ENCODE measurements around the gene PIEZO1. TPM values are rescaled to one million over a fixed set of nuclear protein-coding genes. Genes with fewer than 3 reads are reported as not detected.

PIEZO1 gene
- total and polyA plus RNA-seq, 4 donors: 27.7 to 54.8 (median 39.9) TPM

DNA sequence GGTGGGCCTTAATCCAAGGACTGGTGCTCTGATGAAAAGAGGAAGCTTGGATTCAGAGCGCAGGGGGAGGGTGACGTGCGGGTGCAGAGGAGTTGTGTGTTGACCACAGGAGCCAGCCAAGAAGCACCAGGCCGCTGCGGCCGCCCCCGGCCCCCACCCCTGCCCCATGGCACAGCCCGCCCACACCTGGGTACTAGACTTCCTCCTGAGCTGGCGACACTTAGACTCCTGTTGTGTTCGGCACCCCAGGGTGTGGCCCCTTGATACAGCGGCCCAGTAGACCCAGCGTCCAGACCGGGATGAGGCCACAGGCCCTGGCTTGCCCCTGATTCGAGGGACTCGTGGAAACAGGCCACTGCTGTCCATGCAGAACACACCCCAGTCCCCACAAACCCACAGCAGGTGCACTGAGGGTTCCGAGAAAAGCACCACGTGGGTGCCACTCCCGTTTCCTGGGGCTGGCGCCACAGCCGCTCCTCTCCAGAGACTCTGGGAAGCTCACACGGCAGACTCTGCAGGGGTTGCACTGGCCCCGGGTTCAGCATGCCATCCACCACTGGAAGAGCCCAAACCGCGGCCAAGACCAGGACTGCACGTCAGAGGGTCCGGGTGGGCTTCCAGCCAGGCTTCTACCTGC lies 93.0 kb downstream of the PIEZO1 start:
- Histone ChIP-seq H3K9me3 (ENCODE audit: control insufficient read depth, insufficient read depth, low read length) (no peaks in the 10 kb centered on the region), H3K36me3 (ENCODE audit: control insufficient read depth, insufficient read depth, low read length) (peaks cover 29% of the 10 kb centered on the region), H3K4me1 (ENCODE audit: control insufficient read depth, insufficient read depth, low read length) (no peaks in the 10 kb centered on the region), H3K27me3 (ENCODE audit: control insufficient read depth, insufficient read depth, low read length) (peaks cover 19% of the 10 kb centered on the region), H3K27ac (ENCODE audit: low read depth, low read length) (no peak overlapping the region), H3K4me3 (ENCODE audit: low read depth, low read length) (no peak overlapping the region)
- 86% methylated on average over 25 of the region's 26 CpGs for WGBS (ENCODE audit: insufficient coverage)
- no peak for DNase-seq (ENCODE audit: low read depth in 4 of 6, low spot score in 6 of 6)

GRCh38 chr16:88691129-88691813 lies 93.7 kb downstream of the PIEZO1 start:
- no peak for DNase-seq (ENCODE audit: low read depth in 4 of 6, low spot score in 6 of 6)
- Histone ChIP-seq H3K4me1 (ENCODE audit: control insufficient read depth, insufficient read depth, low read length) (peaks cover 6% of the 10 kb centered on the region), H3K27me3 (ENCODE audit: control insufficient read depth, insufficient read depth, low read length) (peaks cover 26% of the 10 kb centered on the region), H3K27ac (ENCODE audit: low read depth, low read length) (no peak overlapping the region), H3K4me3 (ENCODE audit: low read depth, low read length) (no peak overlapping the region), H3K9me3 (ENCODE audit: control insufficient read depth, insufficient read depth, low read length) (no peaks in the 10 kb centered on the region), H3K36me3 (ENCODE audit: control insufficient read depth, insufficient read depth, low read length) (peaks cover 22% of the 10 kb centered on the region)
- 85% methylated on average over 33 of the region's 33 CpGs for WGBS (ENCODE audit: insufficient coverage)

GRCh38 chr16:88690341-88691128 lies 94.5 kb downstream of the PIEZO1 start:
- H3K27ac ChIP-seq (ENCODE audit: low read depth, low read length): no peak overlapping the region
- H3K9me3 ChIP-seq (ENCODE audit: control insufficient read depth, insufficient read depth, low read length): no peaks in the 10 kb centered on the region
- H3K4me1 ChIP-seq (ENCODE audit: control insufficient read depth, insufficient read depth, low read length): peaks cover 13% of the 10 kb centered on the region
- H3K4me3 ChIP-seq (ENCODE audit: low read depth, low read length): no peak overlapping the region
- peaks cover 14% of the 10 kb centered on the region for H3K36me3 ChIP-seq (ENCODE audit: control insufficient read depth, insufficient read depth, low read length)
- WGBS (ENCODE audit: insufficient coverage): 73% methylated on average over 21 of the region's 21 CpGs
- H3K27me3 ChIP-seq (ENCODE audit: control insufficient read depth, insufficient read depth, low read length): peaks cover 33% of the 10 kb centered on the region
- DNase-seq (ENCODE audit: low read depth in 4 of 6, low spot score in 6 of 6): no peak

GRCh38 chr16:88688013-88688778 lies 96.8 kb downstream of the PIEZO1 start:
- 41% methylated on average over 25 of the region's 28 CpGs for WGBS (ENCODE audit: insufficient coverage)
- H3K4me3 ChIP-seq (ENCODE audit: low read depth, low read length): no peak overlapping the region
- no peaks in the 10 kb centered on the region for H3K36me3 ChIP-seq (ENCODE audit: control insufficient read depth, insufficient read depth, low read length)
- H3K9me3 ChIP-seq (ENCODE audit: control insufficient read depth, insufficient read depth, low read length): no peaks in the 10 kb centered on the region
- H3K27me3 ChIP-seq (ENCODE audit: control insufficient read depth, insufficient read depth, low read length): peaks cover 53% of the 10 kb centered on the region
- peaks cover 21% of the 10 kb centered on the region for H3K4me1 ChIP-seq (ENCODE audit: control insufficient read depth, insufficient read depth, low read length)
- no peak for DNase-seq (ENCODE audit: low read depth in 4 of 6, low spot score in 6 of 6)
- no peak overlapping the region for H3K27ac ChIP-seq (ENCODE audit: low read depth, low read length)

- Histone ChIP-seq H3K27me3 (ENCODE audit: control insufficient read depth, insufficient read depth, low read length) (peaks cover 53% of the 10 kb centered on the region), H3K4me1 (ENCODE audit: control insufficient read depth, insufficient read depth, low read length) (peaks cover 21% of the 10 kb centered on the region), H3K27ac (ENCODE audit: low read depth, low read length) (no peak overlapping the region), H3K4me3 (ENCODE audit: low read depth, low read length) (no peak overlapping the region), H3K36me3 (ENCODE audit: control insufficient read depth, insufficient read depth, low read length) (no peaks in the 10 kb centered on the region), H3K9me3 (ENCODE audit: control insufficient read depth, insufficient read depth, low read length) (no peaks in the 10 kb centered on the region)
- no CpG with 5 or more reads among the region's 3 CpGs for WGBS (ENCODE audit: insufficient coverage)
- DNase-seq (ENCODE audit: low read depth in 4 of 6, low spot score in 6 of 6): no peak
Measured at GRCh38 chr16:88687676-88688012, 97.4 kb downstream of the PIEZO1 start.

- H3K27ac ChIP-seq (ENCODE audit: low read depth, low read length): no peak overlapping the region
- DNase-seq (ENCODE audit: low read depth in 4 of 6, low spot score in 6 of 6): no peak
- peaks cover 53% of the 10 kb centered on the region for H3K27me3 ChIP-seq (ENCODE audit: control insufficient read depth, insufficient read depth, low read length)
- no peaks in the 10 kb centered on the region for H3K9me3 ChIP-seq (ENCODE audit: control insufficient read depth, insufficient read depth, low read length)
- WGBS (ENCODE audit: insufficient coverage): 61% methylated on average over 6 of the region's 10 CpGs
- no peaks in the 10 kb centered on the region for H3K36me3 ChIP-seq (ENCODE audit: control insufficient read depth, insufficient read depth, low read length)
- no peak overlapping the region for H3K4me3 ChIP-seq (ENCODE audit: low read depth, low read length)
- peaks cover 21% of the 10 kb centered on the region for H3K4me1 ChIP-seq (ENCODE audit: control insufficient read depth, insufficient read depth, low read length)
Measured at GRCh38 chr16:88687254-88687576, 97.8 kb downstream of the PIEZO1 start.

GRCh38 chr16:88686439-88687253 lies 98.4 kb downstream of the PIEZO1 start, which contains the start of gene SNAI3:
TSS of gene SNAI3 (minus strand) at chr16:88686507. CDS start at chr16:88686406, 101 bp downstream.
- H3K27me3 ChIP-seq (ENCODE audit: control insufficient read depth, insufficient read depth, low read length): peaks cover 56% of the 10 kb centered on the region

GRCh38 chr16:88686062-88686438 lies 99.0 kb downstream of the PIEZO1 start:
- peak overlapping the region; percentile 24 for H3K4me3 ChIP-seq (ENCODE audit: low read depth, low read length)
- H3K4me1 ChIP-seq (ENCODE audit: control insufficient read depth, insufficient read depth, low read length): peaks cover 30% of the 10 kb centered on the region
- no peaks in the 10 kb centered on the region for H3K9me3 ChIP-seq (ENCODE audit: control insufficient read depth, insufficient read depth, low read length)
- H3K36me3 ChIP-seq (ENCODE audit: control insufficient read depth, insufficient read depth, low read length): no peaks in the 10 kb centered on the region
- WGBS (ENCODE audit: insufficient coverage): 0% methylated on average over 23 of the region's 25 CpGs
- H3K27me3 ChIP-seq (ENCODE audit: control insufficient read depth, insufficient read depth, low read length): peaks cover 59% of the 10 kb centered on the region
- H3K27ac ChIP-seq (ENCODE audit: low read depth, low read length): no peak overlapping the region
- no peak for DNase-seq (ENCODE audit: low read depth in 4 of 6, low spot score in 6 of 6)

More at GRCh38 chr16:88686439-88687253, 98.4 kb downstream of the PIEZO1 start, which contains the start of gene SNAI3:
- H3K36me3 ChIP-seq (ENCODE audit: control insufficient read depth, insufficient read depth, low read length): no peaks in the 10 kb centered on the region
- 5% methylated on average over 65 of the region's 65 CpGs for WGBS (ENCODE audit: insufficient coverage)
- no peaks in the 10 kb centered on the region for H3K9me3 ChIP-seq (ENCODE audit: control insufficient read depth, insufficient read depth, low read length)
- no peak within 1 kb of the TSS for H3K27ac ChIP-seq (ENCODE audit: low read depth, low read length)
- DNase-seq (ENCODE audit: low read depth in 4 of 6, low spot score in 6 of 6): peak in 2 of 6 donors; percentile 55 to 59
- H3K4me3 ChIP-seq (ENCODE audit: low read depth, low read length): peak within 1 kb of the TSS; percentile 24
- H3K4me1 ChIP-seq (ENCODE audit: control insufficient read depth, insufficient read depth, low read length): peaks cover 26% of the 10 kb centered on the region
